HEK293 (cell line): ENCODE measurements around the gene GALR2.
A peak's percentile ranks its signal among the peaks of the same experiment; 100 is the strongest.

Experiments used
- CTCF ChIA-PET: fragments of 350-600 bp; formaldehyde crosslinking; extraction: SDS; loops from one replicate; lab custom pipeline; 2021; ENCODE audit warnings: antibody characterized with exemption; lab: Yijun Ruan, JAX
- POLR2A ChIA-PET: fragments of 300-600 bp; formaldehyde crosslinking; extraction: SDS; loops from one replicate; lab custom pipeline; 2020; ENCODE audit warnings: antibody characterized with exemption, inconsistent platforms; lab: Yijun Ruan, JAX
- H3K27ac ChIP-seq: fragments of 200-500 bp; sonication (Bioruptor generic); 2 replicates; pipeline ENCODE4 v1.5.1; 2014; ENCODE audit warnings: low read depth, low read length, control low read depth, inconsistent platforms; ENCODE audit errors: extremely low read depth
- H3K36me3 ChIP-seq, 2 experiments: fragments of 200-500 bp in 1 of 2; sonication (Bioruptor generic) in 1 of 2; 1 replicate in 1 of 2; 2 replicates in 1 of 2; pipeline ENCODE4 v1.5.1; 2014 to 2017; ENCODE audit warnings: inconsistent platforms in 2 of 2, low read length in 2 of 2; ENCODE audit not compliant: control insufficient read depth in 2 of 2, insufficient read depth in 1 of 2
- H3K4me1 ChIP-seq: fragments of 200-500 bp; sonication (Bioruptor generic); 2 replicates; pipeline ENCODE4 v1.5.1; 2014; ENCODE audit warnings: mild to moderate bottlenecking, low read length, inconsistent platforms; ENCODE audit not compliant: control insufficient read depth, insufficient read depth
- H3K4me3 ChIP-seq: 2 replicates; pipeline ENCODE4 v1.5.1; 2011; ENCODE audit warnings: low read depth, mild to moderate bottlenecking, control low read depth, low read length, moderate library complexity
- H3K9me3 ChIP-seq: fragments of 200-500 bp; sonication (Bioruptor generic); 2 replicates; pipeline ENCODE4 v1.5.1; 2014; ENCODE audit warnings: low read depth, low read length, inconsistent platforms; ENCODE audit not compliant: control insufficient read depth, insufficient read depth
- SP2 ChIP-seq: fragments of 450-650 bp; formaldehyde crosslinking; IDR thresholded peaks from 2 replicates; pipeline ENCODE4 v1.5.1; 2016; ENCODE audit warnings: missing biosample characterization, missing genetic modification characterization
- ZBTB21 ChIP-seq: fragments of 450-650 bp; formaldehyde crosslinking; IDR thresholded peaks from 2 replicates; pipeline ENCODE4 v1.5.1; 2017; ENCODE audit warnings: missing biosample characterization, missing genetic modification characterization
- ZFP41 ChIP-seq: fragments of 450-650 bp; formaldehyde crosslinking; IDR thresholded peaks from 2 replicates; pipeline ENCODE4 v1.5.1; 2016; ENCODE audit warnings: missing biosample characterization, missing genetic modification characterization, borderline replicate concordance
- ZNF121 ChIP-seq: fragments of 450-650 bp; formaldehyde crosslinking; IDR thresholded peaks from 2 replicates; pipeline ENCODE4 v1.5.1; 2016; ENCODE audit warnings: missing biosample characterization, missing genetic modification characterization
- ZNF132 ChIP-seq: fragments of 450-650 bp; formaldehyde crosslinking; IDR thresholded peaks from 2 replicates; pipeline ENCODE4 v1.5.1; 2017; ENCODE audit warnings: missing biosample characterization, missing genetic modification characterization, borderline replicate concordance
- ZNF169 ChIP-seq: fragments of 450-650 bp; formaldehyde crosslinking; IDR thresholded peaks from 2 replicates; pipeline ENCODE4 v1.5.1; 2016; ENCODE audit warnings: missing biosample characterization, missing genetic modification characterization
- ZNF211 ChIP-seq: fragments of 450-650 bp; formaldehyde crosslinking; IDR thresholded peaks from 2 replicates; pipeline ENCODE4 v1.5.1; 2016; ENCODE audit warnings: low read depth, missing biosample characterization, missing genetic modification characterization
- ZNF214 ChIP-seq: fragments of 450-650 bp; formaldehyde crosslinking; IDR thresholded peaks from 2 replicates; pipeline ENCODE4 v1.5.1; 2017; ENCODE audit warnings: missing biosample characterization, mild to moderate bottlenecking, missing genetic modification characterization, borderline replicate concordance
- ZNF366 ChIP-seq: fragments of 450-650 bp; formaldehyde crosslinking; conservative IDR thresholded peaks from 2 replicates; pipeline ENCODE4 v1.5.1; 2016; ENCODE audit warnings: missing biosample characterization, missing genetic modification characterization
- ZNF391 ChIP-seq: fragments of 450-650 bp; formaldehyde crosslinking; IDR thresholded peaks from 2 replicates; pipeline ENCODE4 v1.5.1; 2016; ENCODE audit warnings: low read depth, missing biosample characterization, missing genetic modification characterization, borderline replicate concordance
- ZNF473 ChIP-seq: fragments of 450-650 bp; formaldehyde crosslinking; IDR thresholded peaks from 2 replicates; pipeline ENCODE4 v1.5.1; 2017; ENCODE audit warnings: missing biosample characterization, missing genetic modification characterization
- ZNF654 ChIP-seq: fragments of 450-650 bp; formaldehyde crosslinking; IDR thresholded peaks from 2 replicates; pipeline ENCODE4 v1.5.1; 2016; ENCODE audit warnings: low read depth, missing biosample characterization, missing genetic modification characterization
- ZNF777 ChIP-seq: fragments of 450-650 bp; formaldehyde crosslinking; IDR thresholded peaks from 2 replicates; pipeline ENCODE4 v1.5.1; 2017; ENCODE audit warnings: missing biosample characterization, missing genetic modification characterization, borderline replicate concordance
- TF ChIP-seq, protein P1 (sequence below): fragments of 450-650 bp; formaldehyde crosslinking; IDR thresholded peaks from 2 replicates; pipeline ENCODE4 v1.5.1; 2016; ENCODE audit warnings: missing biosample characterization, missing genetic modification characterization
- TF ChIP-seq, protein P2 (sequence below): fragments of 450-650 bp; formaldehyde crosslinking; IDR thresholded peaks from 2 replicates; pipeline ENCODE4 v1.5.1; 2016; ENCODE audit warnings: missing biosample characterization, missing genetic modification characterization
- TF ChIP-seq, protein P3 (sequence below): fragments of 450-650 bp; formaldehyde crosslinking; IDR thresholded peaks from 2 replicates; pipeline ENCODE4 v1.5.1; 2017; ENCODE audit warnings: missing biosample characterization, missing genetic modification characterization
- TF ChIP-seq, protein P4 (sequence below): fragments of 450-650 bp; formaldehyde crosslinking; IDR thresholded peaks from 2 replicates; pipeline ENCODE4 v1.5.1; 2016; ENCODE audit warnings: missing biosample characterization, missing genetic modification characterization, low read depth

The GALR2 gene

DNA sequence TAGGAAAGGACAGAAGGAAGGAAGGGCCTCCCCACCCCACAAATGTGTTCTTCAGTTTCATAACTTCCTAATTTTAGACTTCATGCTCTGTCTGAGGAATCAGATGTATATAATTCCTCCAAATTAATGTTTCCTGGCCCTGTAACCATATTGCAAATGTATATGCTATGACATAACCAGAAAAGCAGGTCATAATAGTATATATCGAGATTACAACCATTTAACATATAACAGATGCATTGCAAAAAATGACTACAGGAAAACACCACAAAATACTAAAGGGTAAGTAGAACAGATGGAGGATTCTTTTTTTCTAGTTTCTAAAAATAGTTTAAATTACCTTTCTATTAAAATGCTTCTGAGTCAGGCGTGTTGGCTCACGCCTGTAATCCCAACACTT, 32.1 kb downstream of the GALR2 start:
- ChIA-PET CTCF (interaction anchor here (0.6 to 2.5 kb wide), 15 partner anchors 11 to 384 kb away, joined by 3 to 15 read pairs (median 4); partner anchors contain the start of gene UBALD2), POLR2A (interaction anchor here (0.7 to 1.4 kb wide), 2 partner anchors 34 to 173 kb away, joined by 3 read pairs; partner anchors contain the start of gene SRP68)
- H3K9me3 ChIP-seq: no peaks in the 10 kb centered on the region
- H3K4me1 ChIP-seq: 0 out of 2 replicates have a peak, but pooled peaks cover 4% of the 10 kb centered on the region
- H3K27ac ChIP-seq: no peak overlapping the region
- H3K4me3 ChIP-seq: no peak overlapping the region
- TF ChIP-seq, protein P1, sequence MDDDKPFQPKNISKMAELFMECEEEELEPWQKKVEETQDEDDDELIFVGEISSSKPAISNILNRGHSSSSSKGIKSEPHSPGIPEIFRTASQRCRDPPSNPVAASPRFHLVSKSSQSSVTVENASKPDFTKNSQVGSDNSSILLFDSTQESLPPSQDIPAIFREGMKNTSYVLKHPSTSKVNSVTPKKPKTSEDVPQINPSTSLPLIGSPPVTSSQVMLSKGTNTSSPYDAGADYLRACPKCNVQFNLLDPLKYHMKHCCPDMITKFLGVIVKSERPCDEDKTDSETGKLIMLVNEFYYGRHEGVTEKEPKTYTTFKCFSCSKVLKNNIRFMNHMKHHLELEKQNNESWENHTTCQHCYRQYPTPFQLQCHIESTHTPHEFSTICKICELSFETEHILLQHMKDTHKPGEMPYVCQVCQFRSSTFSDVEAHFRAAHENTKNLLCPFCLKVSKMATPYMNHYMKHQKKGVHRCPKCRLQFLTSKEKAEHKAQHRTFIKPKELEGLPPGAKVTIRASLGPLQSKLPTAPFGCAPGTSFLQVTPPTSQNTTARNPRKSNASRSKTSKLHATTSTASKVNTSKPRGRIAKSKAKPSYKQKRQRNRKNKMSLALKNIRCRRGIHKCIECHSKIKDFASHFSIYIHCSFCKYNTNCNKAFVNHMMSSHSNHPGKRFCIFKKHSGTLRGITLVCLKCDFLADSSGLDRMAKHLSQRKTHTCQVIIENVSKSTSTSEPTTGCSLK (tag by site-specific recombination): no peak
- TF ChIP-seq ZNF169 (tag by site-specific recombination): no peak
- no peak for TF ChIP-seq ZNF473 (tag by site-specific recombination)
- TF ChIP-seq, protein P2, sequence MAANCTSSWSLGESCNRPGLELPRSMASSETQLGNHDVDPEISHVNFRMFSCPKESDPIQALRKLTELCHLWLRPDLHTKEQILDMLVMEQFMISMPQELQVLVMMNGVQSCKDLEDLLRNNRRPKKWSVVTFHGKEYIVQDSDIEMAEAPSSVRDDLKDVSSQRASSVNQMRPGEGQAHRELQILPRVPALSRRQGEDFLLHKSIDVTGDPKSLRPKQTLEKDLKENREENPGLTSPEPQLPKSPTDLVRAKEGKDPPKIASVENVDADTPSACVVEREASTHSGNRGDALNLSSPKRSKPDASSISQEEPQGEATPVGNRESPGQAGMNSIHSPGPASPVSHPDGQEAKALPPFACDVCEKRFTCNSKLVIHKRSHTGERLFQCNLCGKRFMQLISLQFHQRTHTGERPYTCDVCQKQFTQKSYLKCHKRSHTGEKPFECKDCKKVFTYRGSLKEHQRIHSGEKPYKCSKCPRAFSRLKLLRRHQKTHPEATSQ (tag by site-specific recombination): no peak
- peak; percentile 29; the same call in 1 of the 2 replicates for TF ChIP-seq ZNF366 (tag by site-specific recombination)
- H3K36me3 ChIP-seq: peaks cover 1 to 7% of the 10 kb centered on the region in 2 experiments; a peak in 1 of 3 replicates

DNA sequence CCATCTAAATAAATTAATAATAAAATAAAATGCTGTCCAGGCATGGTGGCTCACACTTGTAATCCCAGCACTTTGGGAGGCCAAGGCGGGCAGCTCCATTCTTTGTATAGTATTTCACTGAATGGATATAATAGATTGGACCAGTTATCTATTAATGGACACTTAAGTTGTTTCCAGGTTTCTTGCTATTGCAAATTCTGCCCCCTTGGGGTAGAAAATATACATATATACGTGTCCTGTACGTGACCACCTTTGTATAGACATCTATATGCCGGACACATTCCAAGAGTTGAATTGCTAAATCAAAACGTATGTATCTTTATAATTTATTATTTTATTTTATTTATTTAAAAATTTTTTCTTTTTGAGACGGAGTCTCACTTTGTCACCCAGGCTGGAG, 32.9 kb downstream of the GALR2 start:
- H3K27ac ChIP-seq: no peak overlapping the region
- ChIA-PET CTCF (interaction anchor here (0.6 to 2.5 kb wide), 11 partner anchors 11 to 383 kb away, joined by 3 to 15 read pairs (median 4); no protein-coding TSS in a partner anchor), POLR2A (no interaction called here)
- H3K36me3 ChIP-seq: no peaks in the 10 kb centered on the region
- TF ChIP-seq, protein P3, sequence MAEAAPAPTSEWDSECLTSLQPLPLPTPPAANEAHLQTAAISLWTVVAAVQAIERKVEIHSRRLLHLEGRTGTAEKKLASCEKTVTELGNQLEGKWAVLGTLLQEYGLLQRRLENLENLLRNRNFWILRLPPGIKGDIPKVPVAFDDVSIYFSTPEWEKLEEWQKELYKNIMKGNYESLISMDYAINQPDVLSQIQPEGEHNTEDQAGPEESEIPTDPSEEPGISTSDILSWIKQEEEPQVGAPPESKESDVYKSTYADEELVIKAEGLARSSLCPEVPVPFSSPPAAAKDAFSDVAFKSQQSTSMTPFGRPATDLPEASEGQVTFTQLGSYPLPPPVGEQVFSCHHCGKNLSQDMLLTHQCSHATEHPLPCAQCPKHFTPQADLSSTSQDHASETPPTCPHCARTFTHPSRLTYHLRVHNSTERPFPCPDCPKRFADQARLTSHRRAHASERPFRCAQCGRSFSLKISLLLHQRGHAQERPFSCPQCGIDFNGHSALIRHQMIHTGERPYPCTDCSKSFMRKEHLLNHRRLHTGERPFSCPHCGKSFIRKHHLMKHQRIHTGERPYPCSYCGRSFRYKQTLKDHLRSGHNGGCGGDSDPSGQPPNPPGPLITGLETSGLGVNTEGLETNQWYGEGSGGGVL: no peak
- 0 out of 2 replicates have a peak, but pooled peaks have one; percentile 4 for TF ChIP-seq ZNF654 (tag by site-specific recombination)
- no peak for TF ChIP-seq ZBTB21 (tag by site-specific recombination)
- TF ChIP-seq ZNF777 (tag by site-specific recombination): no peak
- H3K9me3 ChIP-seq: no peaks in the 10 kb centered on the region
- H3K4me3 ChIP-seq: no peak overlapping the region
- H3K4me1 ChIP-seq: 0 out of 2 replicates have a peak, but pooled peaks cover 4% of the 10 kb centered on the region

DNA sequence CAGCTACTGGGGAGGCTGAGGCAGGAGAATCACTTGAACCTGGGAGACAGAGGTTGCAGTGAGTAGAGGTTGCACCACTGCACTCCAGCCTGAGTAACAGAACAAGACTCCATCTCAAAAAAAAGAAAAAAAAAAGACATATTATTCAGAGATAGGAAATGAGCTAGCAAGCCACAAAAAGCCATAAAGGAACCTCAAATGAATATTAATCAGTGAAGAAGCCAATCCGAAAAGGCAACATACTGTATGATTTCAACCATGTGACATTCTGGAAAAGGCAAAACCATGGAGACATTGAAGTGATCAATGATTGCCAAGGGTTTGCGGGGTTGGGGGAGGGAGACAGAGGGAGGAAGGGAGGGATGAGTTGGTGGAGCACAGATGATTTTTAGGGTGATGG, 37.4 kb downstream of the GALR2 start:
- Histone ChIP-seq H3K4me1 (no peaks in the 10 kb centered on the region), H3K27ac (no peak overlapping the region)
- TF ChIP-seq ZNF391: no peak
- TF ChIP-seq, all 188 proteins: peak for 0
- no peak overlapping the region for H3K4me3 ChIP-seq
- CTCF ChIA-PET: interaction anchor here (1.0 to 1.8 kb wide), 4 partner anchors 8 to 168 kb away, joined by 3 to 11 read pairs (median 4); no protein-coding TSS in a partner anchor
- POLR2A ChIA-PET: no interaction called here
- H3K9me3 ChIP-seq: no peaks in the 10 kb centered on the region
- no peaks in the 10 kb centered on the region for H3K36me3 ChIP-seq

DNA sequence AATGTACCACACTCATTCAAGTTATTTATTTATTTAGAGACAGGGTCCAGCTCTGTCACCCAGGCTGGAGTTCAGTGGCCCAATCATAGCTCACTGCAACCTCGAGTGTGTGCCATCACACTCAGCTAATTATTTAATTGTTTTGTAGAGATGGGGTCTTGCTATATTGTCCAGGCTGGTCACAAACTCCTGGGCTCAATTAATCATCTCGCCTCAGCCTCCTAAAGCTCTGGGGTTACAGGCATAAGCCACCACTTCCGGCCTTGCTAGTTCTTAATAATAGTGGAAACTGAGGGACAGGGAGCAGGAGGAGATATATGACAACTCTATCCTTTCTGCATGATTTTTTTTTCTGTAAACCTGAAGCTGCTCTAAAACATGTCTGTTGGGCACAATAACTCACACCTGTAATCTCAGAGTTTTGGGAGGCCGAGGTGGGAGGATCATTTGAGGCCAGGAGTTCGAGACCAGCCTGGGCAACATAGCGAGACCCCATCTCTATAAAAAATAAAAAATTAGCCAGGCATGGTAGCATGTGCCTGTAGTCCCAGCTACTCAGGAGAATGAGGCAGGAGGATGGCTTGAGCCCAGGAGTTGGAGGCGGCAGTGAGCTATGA, 40.7 kb downstream of the GALR2 start:
- Histone ChIP-seq H3K4me1 (no peaks in the 10 kb centered on the region), H3K27ac (no peak overlapping the region), H3K4me3 (no peak overlapping the region), H3K9me3 (no peaks in the 10 kb centered on the region), H3K36me3 (no peaks in the 10 kb centered on the region)
- POLR2A ChIA-PET: interaction anchor here (0.6 to 1.6 kb wide), 2 partner anchors 127 to 150 kb away, joined by 3 to 5 read pairs; partner anchors contain the start of gene UBALD2
- CTCF ChIA-PET: interaction anchor here (0.6 to 1.7 kb wide), 10 partner anchors 8 to 258 kb away, joined by 3 to 12 read pairs (median 5); no protein-coding TSS in a partner anchor
- peak; percentile 74 for TF ChIP-seq ZNF121 (tag by site-specific recombination)
- TF ChIP-seq ZFP41: no peak
- TF ChIP-seq SP2: no peak
- no peak for TF ChIP-seq ZNF132 (tag by site-specific recombination)
- no peak for TF ChIP-seq ZNF214 (tag by site-specific recombination)
- TF ChIP-seq, protein P4, sequence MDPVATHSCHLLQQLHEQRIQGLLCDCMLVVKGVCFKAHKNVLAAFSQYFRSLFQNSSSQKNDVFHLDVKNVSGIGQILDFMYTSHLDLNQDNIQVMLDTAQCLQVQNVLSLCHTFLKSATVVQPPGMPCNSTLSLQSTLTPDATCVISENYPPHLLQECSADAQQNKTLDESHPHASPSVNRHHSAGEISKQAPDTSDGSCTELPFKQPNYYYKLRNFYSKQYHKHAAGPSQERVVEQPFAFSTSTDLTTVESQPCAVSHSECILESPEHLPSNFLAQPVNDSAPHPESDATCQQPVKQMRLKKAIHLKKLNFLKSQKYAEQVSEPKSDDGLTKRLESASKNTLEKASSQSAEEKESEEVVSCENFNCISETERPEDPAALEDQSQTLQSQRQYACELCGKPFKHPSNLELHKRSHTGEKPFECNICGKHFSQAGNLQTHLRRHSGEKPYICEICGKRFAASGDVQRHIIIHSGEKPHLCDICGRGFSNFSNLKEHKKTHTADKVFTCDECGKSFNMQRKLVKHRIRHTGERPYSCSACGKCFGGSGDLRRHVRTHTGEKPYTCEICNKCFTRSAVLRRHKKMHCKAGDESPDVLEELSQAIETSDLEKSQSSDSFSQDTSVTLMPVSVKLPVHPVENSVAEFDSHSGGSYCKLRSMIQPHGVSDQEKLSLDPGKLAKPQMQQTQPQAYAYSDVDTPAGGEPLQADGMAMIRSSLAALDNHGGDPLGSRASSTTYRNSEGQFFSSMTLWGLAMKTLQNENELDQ (tag by site-specific recombination): no peak
- no peak for TF ChIP-seq ZNF211 (tag by site-specific recombination)
